NB4 (cell line): ENCODE results near the gene PRRG4.
A peak's percentile ranks its signal among the peaks of the same experiment; 100 is the strongest.

ENCODE experiments used
- DNase-seq: peaks from one replicate; pipeline ENCODE4 v3.0.0; 2010; ENCODE audit warnings: low read depth
- H3K4me3 ChIP-seq: one replicate; pipeline ENCODE4 v1.5.1; 2011; ENCODE audit warnings: mild to moderate bottlenecking, low read depth, low read length, moderate library complexity
- MAX ChIP-seq: IDR thresholded peaks from 2 replicates; pipeline ENCODE4 v1.6.1; 2011; ENCODE audit warnings: low read depth, low read length
- MYC ChIP-seq: IDR thresholded peaks from 2 replicates; pipeline ENCODE4 v1.6.1; 2011; ENCODE audit warnings: low read depth, low read length
- POLR2A ChIP-seq: IDR thresholded peaks from 2 replicates; pipeline ENCODE4 v1.6.1; 2011; ENCODE audit warnings: mild to moderate bottlenecking; ENCODE audit not compliant: insufficient read length; ENCODE audit errors: extremely low read depth
- TF ChIP-seq, protein P1 (sequence below): IDR thresholded peaks from one replicate; pipeline ENCODE4 v1.5.1; 2012; ENCODE audit warnings: low read depth, low read length

Gene PRRG4

DNA sequence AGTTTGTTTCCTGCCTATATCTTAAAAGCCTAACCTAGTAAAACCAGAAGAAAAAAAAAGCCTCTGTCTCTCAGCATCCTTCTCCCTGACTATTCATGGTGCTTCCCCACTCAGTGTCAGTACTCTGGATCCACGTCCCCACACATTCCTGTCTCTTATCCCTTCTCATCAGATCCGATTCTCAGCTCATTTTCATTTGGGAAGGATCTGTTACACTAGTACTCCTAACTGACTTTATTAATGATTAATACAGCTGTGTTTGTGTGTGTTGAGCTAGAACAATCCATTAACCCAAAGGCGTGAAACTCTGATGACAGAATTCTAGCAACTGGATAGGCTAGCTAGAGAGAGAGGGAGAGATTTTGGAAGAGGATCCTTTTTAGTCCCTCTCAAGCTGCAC, 1.5 kb downstream of the PRRG4 start:
- no peak for DNase-seq
- peak overlapping the region; percentile 62 for H3K4me3 ChIP-seq
- TF ChIP-seq, protein P1, sequence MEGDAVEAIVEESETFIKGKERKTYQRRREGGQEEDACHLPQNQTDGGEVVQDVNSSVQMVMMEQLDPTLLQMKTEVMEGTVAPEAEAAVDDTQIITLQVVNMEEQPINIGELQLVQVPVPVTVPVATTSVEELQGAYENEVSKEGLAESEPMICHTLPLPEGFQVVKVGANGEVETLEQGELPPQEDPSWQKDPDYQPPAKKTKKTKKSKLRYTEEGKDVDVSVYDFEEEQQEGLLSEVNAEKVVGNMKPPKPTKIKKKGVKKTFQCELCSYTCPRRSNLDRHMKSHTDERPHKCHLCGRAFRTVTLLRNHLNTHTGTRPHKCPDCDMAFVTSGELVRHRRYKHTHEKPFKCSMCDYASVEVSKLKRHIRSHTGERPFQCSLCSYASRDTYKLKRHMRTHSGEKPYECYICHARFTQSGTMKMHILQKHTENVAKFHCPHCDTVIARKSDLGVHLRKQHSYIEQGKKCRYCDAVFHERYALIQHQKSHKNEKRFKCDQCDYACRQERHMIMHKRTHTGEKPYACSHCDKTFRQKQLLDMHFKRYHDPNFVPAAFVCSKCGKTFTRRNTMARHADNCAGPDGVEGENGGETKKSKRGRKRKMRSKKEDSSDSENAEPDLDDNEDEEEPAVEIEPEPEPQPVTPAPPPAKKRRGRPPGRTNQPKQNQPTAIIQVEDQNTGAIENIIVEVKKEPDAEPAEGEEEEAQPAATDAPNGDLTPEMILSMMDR: no peak
- TF ChIP-seq MAX: no peak
- no peak for TF ChIP-seq POLR2A
- TF ChIP-seq MYC: no peak

- DNase-seq: no peak
- H3K4me3 ChIP-seq: no peak overlapping the region
- no peak for TF ChIP-seq MAX
- TF ChIP-seq, protein P1: no peak
- no peak for TF ChIP-seq MYC
- TF ChIP-seq POLR2A: no peak
Measured at GRCh38 chr11:32833921-32834320, 4.2 kb downstream of the PRRG4 start.

DNA sequence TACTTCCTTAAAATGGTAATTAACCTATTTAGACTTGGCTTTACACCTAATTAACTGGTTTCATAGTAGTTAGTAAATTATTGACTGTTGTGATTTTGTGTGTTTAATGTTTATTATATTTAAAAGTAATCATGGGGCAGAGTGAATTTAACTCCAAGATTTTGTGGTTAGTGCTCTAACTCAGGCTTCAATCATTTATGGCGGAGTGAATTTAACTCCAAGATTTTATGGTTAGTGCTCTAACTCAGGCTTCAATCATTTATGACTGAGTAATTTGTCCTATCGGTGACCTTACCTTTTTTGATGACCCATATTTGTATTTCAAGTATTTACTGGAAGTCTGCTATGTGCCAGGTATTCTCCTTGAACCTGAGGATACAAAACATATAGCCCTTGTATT, 7.2 kb downstream of the PRRG4 start:
- H3K4me3 ChIP-seq: no peak overlapping the region
- TF ChIP-seq, protein P1: no peak
- no peak for TF ChIP-seq MAX
- no peak for TF ChIP-seq POLR2A
- TF ChIP-seq MYC: no peak
- no peak for DNase-seq

DNA sequence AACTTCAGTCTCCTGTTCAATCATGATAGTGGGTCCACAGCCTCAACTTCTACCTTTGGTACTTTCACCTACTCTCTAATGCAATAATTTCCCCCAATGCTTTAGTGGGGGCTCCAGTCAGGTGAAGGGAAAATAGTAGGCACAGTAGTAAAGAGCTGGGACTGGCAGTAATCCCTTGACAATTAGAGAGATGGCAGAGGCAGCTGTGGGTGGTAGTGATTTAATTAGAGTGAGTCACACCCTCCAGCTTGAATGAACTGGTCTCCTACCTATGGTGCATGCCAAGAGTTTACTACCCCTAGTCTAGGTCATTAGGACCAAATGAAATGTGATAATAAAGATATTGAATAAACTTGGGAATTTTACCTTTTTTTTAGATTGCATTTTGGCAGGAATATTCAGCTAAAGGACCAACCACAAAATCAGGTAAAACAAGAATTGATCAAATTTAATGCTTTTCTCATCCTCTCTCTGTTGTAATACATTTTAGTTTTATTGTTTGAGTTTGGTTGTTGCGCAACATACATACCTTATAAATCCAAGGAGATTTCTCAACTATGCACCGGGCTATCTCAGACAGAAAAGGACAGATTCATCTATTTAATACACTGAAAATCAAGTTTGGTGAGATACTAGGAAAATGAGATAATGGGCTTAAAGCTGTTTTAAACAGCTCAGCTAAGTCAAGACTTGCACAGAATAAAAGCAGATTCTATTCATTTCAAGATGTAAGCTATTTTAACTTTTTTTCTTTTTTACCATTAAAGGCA, 9.0 kb downstream of the PRRG4 start:
- DNase-seq: peak; percentile 22
- no peak overlapping the region for H3K4me3 ChIP-seq
- TF ChIP-seq MYC (no peak), POLR2A (no peak), MAX (no peak)
- TF ChIP-seq, protein P1: no peak

GRCh38 chr11:32839308-32839707, 9.6 kb downstream of the PRRG4 start:
- no peak for DNase-seq
- no peak for TF ChIP-seq MAX
- TF ChIP-seq, protein P1: no peak
- TF ChIP-seq MYC: no peak
- TF ChIP-seq POLR2A: no peak
- no peak overlapping the region for H3K4me3 ChIP-seq
